Astrocyte of the spinal cord (primary cell): ENCODE results near the gene VIPR2.

ENCODE experiments used
- DNase-seq: peaks from one replicate; pipeline ENCODE4 v3.0.0; 2011; ENCODE audit warnings: low read depth, low spot score
- H3K4me3 ChIP-seq: 2 replicates; pipeline ENCODE4 v1.5.1; 2011; ENCODE audit warnings: low read depth, mild to moderate bottlenecking, low read length, moderate library complexity
- in situ Hi-C: cut with HindIII; loops from 2 replicates; pipeline ENCODE4 v1.10.0; 2017; ENCODE audit warnings: low sequenced_read_pairs
- TF ChIP-seq, protein P1 (sequence below): IDR thresholded peaks from 2 replicates; pipeline ENCODE4 v1.5.1; 2012; ENCODE audit warnings: low read depth, mild to moderate bottlenecking, low read length, inconsistent platforms

The VIPR2 gene

DNA sequence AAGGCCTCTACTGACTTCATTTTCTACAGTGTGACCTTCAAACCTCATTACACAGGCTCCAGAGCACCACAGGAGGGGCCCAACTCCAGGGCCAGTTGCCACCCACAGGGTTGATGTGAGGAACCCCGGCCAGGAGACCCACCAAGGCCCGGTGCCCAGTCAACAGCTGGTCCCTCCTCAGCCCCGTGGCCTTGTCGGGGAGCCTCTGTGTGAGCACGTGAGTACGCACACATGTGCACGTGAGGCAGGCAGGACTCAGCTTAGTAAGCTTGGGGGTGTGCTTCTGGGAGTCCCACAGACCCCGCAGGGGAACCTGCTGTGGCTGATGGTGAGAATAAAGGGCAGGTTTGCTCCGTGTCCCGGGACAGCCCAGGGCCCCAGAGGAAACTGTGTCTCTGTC lies 104.5 kb downstream of the VIPR2 start:
- DNase-seq: no peak
- H3K4me3 ChIP-seq: no peak overlapping the region
- TF ChIP-seq, protein P1, sequence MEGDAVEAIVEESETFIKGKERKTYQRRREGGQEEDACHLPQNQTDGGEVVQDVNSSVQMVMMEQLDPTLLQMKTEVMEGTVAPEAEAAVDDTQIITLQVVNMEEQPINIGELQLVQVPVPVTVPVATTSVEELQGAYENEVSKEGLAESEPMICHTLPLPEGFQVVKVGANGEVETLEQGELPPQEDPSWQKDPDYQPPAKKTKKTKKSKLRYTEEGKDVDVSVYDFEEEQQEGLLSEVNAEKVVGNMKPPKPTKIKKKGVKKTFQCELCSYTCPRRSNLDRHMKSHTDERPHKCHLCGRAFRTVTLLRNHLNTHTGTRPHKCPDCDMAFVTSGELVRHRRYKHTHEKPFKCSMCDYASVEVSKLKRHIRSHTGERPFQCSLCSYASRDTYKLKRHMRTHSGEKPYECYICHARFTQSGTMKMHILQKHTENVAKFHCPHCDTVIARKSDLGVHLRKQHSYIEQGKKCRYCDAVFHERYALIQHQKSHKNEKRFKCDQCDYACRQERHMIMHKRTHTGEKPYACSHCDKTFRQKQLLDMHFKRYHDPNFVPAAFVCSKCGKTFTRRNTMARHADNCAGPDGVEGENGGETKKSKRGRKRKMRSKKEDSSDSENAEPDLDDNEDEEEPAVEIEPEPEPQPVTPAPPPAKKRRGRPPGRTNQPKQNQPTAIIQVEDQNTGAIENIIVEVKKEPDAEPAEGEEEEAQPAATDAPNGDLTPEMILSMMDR: no peak
- in situ Hi-C loops: no loop called here

DNA sequence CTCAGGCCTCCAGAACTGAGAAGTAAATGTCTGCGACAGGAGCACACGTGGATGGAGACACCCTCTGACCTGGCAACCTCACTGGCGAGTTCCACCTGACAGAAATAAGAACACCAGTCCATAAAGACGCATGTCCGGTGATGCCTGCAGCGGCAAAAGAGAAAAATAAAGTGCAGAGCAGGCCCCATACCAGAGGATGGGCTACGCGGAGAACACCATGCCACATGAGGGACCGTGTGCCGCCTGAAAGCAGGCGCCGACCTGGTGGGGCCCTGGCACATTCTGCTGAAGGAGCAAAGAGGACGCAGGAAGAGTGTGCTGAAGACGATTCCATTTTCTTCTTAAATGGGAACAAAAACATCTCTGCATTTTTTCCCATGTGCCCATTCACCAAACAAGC lies 105.0 kb downstream of the VIPR2 start:
- in situ Hi-C loops: no loop called here
- no peak for DNase-seq

DNA sequence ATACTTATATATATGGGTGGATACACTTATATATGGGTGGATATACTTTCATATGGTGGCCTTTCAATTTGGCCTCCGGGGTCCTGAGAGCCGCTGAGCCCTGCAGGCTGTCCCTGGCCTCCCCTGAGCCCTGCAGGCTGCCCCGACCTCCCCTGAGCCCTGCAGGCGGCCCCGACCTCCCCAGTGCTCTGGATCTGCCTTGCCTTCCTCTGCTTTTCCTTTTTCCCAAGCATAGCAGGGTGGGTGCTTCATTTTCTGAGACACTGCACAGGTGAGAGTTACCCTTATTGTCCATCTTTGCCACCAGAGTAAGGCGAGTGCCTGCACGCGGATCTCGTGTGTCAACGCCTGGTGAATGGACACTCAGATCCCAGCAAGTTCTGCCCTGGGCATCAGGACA lies 106.6 kb downstream of the VIPR2 start:
- in situ Hi-C loops: no loop called here

More for the DNA sequence above, 105.0 kb downstream of the VIPR2 start:
- no peak overlapping the region for H3K4me3 ChIP-seq
- TF ChIP-seq, protein P1: no peak

DNA sequence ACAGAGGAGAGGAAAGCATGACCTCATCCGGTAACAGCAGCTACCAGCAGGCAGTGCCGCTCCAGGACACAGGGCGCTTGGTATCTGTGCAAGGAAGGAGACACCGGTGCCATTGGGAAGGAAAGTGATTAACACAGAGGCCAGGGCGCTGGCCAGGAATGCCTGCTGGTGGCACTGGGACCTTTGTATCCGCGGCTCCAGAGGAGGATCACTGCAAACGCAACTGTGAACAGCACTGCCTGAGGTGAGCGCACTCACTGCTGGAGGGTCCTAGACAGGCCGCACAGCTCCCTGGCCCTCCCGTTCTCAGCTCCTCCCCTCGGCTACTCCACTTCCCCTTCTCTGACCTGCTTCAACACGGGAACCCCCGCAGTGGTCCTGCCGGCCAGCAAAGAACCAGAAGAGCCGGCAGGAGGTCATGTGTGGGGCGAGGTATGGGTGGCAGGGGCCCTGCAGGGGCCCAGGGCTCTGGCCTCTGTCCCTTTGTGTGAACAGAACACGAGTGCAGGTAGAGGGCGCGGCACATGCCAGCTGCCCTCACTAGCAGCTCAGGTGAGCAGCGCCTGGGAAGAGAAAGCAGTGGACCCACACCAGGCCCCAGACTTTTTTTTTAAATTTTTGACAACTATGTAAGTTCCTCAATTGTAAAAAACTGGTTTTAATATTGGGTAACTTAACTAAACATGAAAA lies 107.6 kb downstream of the VIPR2 start:
- no peak overlapping the region for H3K4me3 ChIP-seq
- TF ChIP-seq, protein P1: no peak
- in situ Hi-C loops: no loop called here
- no peak for DNase-seq

More for the DNA sequence above, 106.6 kb downstream of the VIPR2 start:
- DNase-seq: no peak
- H3K4me3 ChIP-seq: no peak overlapping the region
- TF ChIP-seq, protein P1: no peak

DNA sequence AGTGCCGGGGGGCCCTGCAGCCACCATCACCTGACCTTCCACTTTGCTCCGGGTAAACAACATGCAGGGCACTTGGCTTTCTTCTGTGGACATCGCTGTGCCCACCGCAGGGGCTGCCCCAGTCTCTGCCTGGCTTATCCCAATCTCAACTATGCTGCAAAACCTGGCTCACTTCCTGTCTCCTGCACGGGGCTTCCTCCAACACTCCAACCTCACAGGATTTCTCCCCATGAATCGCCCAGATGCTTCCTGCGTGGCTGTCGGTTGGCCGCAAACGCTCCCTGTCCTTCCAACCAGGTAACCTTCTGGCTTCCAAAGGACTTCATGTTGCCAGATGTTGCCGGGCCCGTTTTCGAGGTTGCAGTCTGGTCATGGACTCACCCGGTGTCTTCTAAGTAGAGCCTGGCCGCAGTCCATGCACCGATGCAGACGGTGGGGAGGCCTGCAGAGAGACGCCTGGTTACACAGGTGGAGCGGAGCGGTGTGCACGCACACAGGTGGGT lies 109.0 kb downstream of the VIPR2 start:
- TF ChIP-seq, protein P1: no peak
- no peak for DNase-seq
- no peak overlapping the region for H3K4me3 ChIP-seq
- in situ Hi-C loops: no loop called here

DNA sequence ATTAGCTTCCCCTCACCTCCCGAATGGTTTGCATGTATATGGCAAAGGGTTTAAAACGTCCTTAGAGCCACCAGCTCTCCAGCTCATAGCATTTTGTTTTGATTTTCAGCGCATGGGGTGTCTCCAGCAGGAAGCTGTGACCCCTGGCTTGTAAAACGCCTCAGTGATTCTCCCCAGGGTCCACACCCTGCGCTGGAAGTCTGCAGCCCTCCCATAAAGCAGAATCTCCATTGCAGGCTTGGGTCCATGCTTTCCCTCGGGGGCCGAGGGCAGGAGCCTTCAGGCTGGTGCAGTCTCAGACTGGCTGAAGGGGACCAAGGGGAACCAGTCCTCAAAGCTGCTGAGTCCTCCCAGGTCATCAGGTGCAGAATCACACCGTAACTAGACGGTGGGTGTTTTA lies 109.7 kb downstream of the VIPR2 start:
- in situ Hi-C loops: no loop called here
- no peak for DNase-seq
- no peak overlapping the region for H3K4me3 ChIP-seq
- TF ChIP-seq, protein P1: no peak

DNA sequence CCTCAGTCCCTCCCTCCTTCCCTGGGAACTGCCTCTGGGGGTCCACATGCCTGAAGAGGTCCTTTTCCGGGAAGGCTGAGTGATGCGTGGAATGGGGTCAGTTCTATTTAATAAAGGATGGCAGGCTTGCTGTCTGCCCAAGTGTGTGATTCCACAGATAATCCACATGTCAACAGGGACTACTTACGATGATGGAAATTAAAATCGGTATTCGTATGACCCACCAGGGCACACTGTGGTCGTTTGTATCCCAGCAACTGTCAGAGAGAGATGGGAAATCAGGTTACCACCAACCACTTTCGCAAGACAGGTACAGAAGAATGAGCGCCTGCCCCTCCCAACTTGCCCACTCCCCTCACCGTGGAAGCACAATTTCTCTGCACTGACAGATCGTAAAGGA lies 110.3 kb downstream of the VIPR2 start:
- TF ChIP-seq, protein P1: no peak
- DNase-seq: no peak
- in situ Hi-C loops: no loop called here
- no peak overlapping the region for H3K4me3 ChIP-seq
